Measurements from ENCODE around the gene ASTN2. TPM values are rescaled to one million over a fixed set of nuclear protein-coding genes. Genes with fewer than 3 reads are reported as not detected.

Gene ASTN2
- total and polyA plus RNA-seq, 10 of the 15 experiments (the other 5 are each of a cell fraction or from before 2014, with no cell fraction given) = 1.4 to 15.7 (median 7.0) TPM

DNA sequence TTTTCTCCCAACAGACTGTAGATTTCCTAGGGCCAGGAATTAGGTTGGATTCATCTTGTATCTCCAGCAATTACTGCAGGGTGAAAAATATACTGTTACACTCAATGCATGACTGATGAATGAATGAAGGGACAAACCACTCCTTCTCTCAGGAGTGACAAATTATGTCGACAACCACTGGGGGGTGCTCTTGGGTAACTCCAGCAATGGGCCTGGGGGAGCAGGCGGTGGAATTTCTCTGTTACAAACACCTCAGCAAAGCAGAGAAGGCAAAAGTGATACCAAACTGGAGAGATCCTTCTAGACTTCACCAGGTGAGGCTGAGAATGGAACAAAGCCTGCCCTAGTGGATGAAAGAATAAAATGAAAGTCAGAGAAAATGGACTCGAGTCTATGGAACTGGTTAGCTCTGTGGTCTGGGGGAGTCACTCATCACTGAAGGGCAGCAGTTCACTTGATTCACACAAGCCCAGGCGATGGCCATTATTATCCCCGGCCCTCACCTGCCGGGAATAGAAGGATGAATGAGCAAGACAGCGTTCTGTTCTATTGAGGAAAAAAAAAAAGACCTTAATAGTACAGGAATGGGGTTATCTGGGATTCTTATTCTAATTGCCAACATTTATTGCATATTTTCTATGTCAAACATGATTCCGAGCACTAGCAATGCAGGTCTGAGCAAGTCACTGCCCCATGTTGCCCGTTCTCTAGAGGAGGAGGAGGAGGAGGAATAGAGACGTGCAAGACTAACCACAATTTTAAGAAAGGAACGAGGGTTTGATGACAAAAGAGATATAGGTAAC lies 341.1 kb downstream of the ASTN2 start:
- Histone ChIP-seq H2AFZ (ENCODE audit: control insufficient read depth, low read depth, low read length) (no peak overlapping the region), H3K4me2 (ENCODE audit: control insufficient read depth, insufficient read depth) (no peak overlapping the region), H3K36me3 (ENCODE audit: control insufficient read depth in 2 of 2, insufficient read depth in 2 of 2, low read length in 1 of 2) (no peaks in the 10 kb centered on the region), H3K9ac (ENCODE audit: control insufficient read depth, insufficient read depth, low read length) (no peak overlapping the region), H3K4me3 (no peak overlapping the region), H3K4me1 (ENCODE audit: control insufficient read depth, insufficient read depth, low read length) (no peaks in the 10 kb centered on the region), H3K79me2 (ENCODE audit: control insufficient read depth, insufficient read depth, low read length) (no peaks in the 10 kb centered on the region), H3K27ac (ENCODE audit: control insufficient read depth, insufficient read depth) (no peak overlapping the region), H4K20me1 (ENCODE audit: control insufficient read depth, insufficient read depth) (no peaks in the 10 kb centered on the region), H3K27me3 (replicated peaks in 1 of 2; ENCODE audit: control insufficient read depth in 2 of 2, insufficient read depth in 2 of 2, low read length in 1 of 2) (no peaks in the 10 kb centered on the region; a peak in 1 of 4 replicates), H3K9me3 (replicated peaks; ENCODE audit: control insufficient read depth, insufficient read depth, low read length) (no peaks in the 10 kb centered on the region)
- BruUV-seq (replicated peaks) = no TSS peak
- intact Hi-C loops (cut with micrococcal nuclease; ENCODE audit: unreplicated experiment) = loop anchor here (2.0 kb wide), 1 partner anchor 337 kb away; no protein-coding TSS in a partner anchor
- SMC1A ChIA-PET (ENCODE audit: uncharacterized antibody, unreplicated experiment) = no interaction called here
- RAD21 ChIA-PET (ENCODE audit: unreplicated experiment) = no interaction called here
- 38% methylated on average over 11 of the region's 11 CpGs for WGBS (ENCODE audit: insufficient coverage, insufficient replicate concordance, low lambda C conversion rate, missing lambda C conversion rate)
- TF ChIP-seq RAD21 (IDR thresholded peaks at IDR 0.05; ENCODE audit: insufficient read depth, low read depth, low read length) (peak; percentile 85), CREB1 (IDR thresholded peaks at IDR 0.05; ENCODE audit: low read depth) (no peak), SMC3 (IDR thresholded peaks at IDR 0.05; ENCODE audit: borderline replicate concordance, low read length) (peak; percentile 57; the same call in 1 of the 2 replicates), FOXM1 (IDR thresholded peaks at IDR 0.05; ENCODE audit: low read depth, low read length) (peak; percentile 25; the same call in 1 of the 2 replicates), ASH2L (IDR thresholded peaks at IDR 0.05; ENCODE audit: borderline replicate concordance, low read depth) (no peak), NFIC (IDR thresholded peaks at IDR 0.05; ENCODE audit: low read depth, low read length) (no peak), ZNF24 (IDR thresholded peaks at IDR 0.05) (peak; percentile 95)
- TF ChIP-seq, protein P1, sequence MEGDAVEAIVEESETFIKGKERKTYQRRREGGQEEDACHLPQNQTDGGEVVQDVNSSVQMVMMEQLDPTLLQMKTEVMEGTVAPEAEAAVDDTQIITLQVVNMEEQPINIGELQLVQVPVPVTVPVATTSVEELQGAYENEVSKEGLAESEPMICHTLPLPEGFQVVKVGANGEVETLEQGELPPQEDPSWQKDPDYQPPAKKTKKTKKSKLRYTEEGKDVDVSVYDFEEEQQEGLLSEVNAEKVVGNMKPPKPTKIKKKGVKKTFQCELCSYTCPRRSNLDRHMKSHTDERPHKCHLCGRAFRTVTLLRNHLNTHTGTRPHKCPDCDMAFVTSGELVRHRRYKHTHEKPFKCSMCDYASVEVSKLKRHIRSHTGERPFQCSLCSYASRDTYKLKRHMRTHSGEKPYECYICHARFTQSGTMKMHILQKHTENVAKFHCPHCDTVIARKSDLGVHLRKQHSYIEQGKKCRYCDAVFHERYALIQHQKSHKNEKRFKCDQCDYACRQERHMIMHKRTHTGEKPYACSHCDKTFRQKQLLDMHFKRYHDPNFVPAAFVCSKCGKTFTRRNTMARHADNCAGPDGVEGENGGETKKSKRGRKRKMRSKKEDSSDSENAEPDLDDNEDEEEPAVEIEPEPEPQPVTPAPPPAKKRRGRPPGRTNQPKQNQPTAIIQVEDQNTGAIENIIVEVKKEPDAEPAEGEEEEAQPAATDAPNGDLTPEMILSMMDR (IDR thresholded peaks at IDR 0.05 in 2 of 3, conservative IDR thresholded peaks at IDR 0.05 in 1 of 3; ENCODE audit: control insufficient read depth in 2 of 3, extremely low read depth in 1 of 3, insufficient read depth in 1 of 3, low read depth in 3 of 3, low read length in 3 of 3) = peak; percentile 43 to 57 (median 47); a peak in 5 of 6 replicates
- TF ChIP-seq, protein P2, sequence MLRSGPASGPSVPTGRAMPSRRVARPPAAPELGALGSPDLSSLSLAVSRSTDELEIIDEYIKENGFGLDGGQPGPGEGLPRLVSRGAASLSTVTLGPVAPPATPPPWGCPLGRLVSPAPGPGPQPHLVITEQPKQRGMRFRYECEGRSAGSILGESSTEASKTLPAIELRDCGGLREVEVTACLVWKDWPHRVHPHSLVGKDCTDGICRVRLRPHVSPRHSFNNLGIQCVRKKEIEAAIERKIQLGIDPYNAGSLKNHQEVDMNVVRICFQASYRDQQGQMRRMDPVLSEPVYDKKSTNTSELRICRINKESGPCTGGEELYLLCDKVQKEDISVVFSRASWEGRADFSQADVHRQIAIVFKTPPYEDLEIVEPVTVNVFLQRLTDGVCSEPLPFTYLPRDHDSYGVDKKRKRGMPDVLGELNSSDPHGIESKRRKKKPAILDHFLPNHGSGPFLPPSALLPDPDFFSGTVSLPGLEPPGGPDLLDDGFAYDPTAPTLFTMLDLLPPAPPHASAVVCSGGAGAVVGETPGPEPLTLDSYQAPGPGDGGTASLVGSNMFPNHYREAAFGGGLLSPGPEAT (IDR thresholded peaks at IDR 0.05; ENCODE audit: low read depth) = no peak
- no peak for DNase-seq (ENCODE audit: low read depth, low spot score)
- CTCF ChIA-PET = interaction anchor here (1.6 kb wide), 1 partner anchor 9 kb away, joined by 4 read pairs; no protein-coding TSS in a partner anchor
- POLR2A ChIA-PET = no interaction called here
- peak; percentile 77 for ATAC-seq
- no peak for FAIRE-seq
- in situ Hi-C loops (cut with MboI) = no loop called here
